Measurements from ENCODE around the gene NUP93.

- TF ChIP-seq EZH2 (IDR thresholded peaks at IDR 0.05; ENCODE audit: low read length) = no peak
- no peak for TF ChIP-seq CTCF (optimal IDR thresholded peaks at IDR 0.05 in 1 of 3, IDR thresholded peaks at IDR 0.05 in 1 of 3, conservative IDR thresholded peaks at IDR 0.05 in 1 of 3; ENCODE audit: extremely low read depth in 1 of 3, insufficient read depth in 2 of 3, low read length in 3 of 3)
Measured at GRCh38 chr16:56883586-56883985, 153.7 kb downstream of the NUP93 start.

Data from keratinocyte (primary cell).